Iris pigment epithelial cell (primary cell): ENCODE measurements around the gene NEU4.

Experiments
- DNase-seq: peaks from one replicate; pipeline ENCODE4 v3.0.0-alpha.2; 2011; ENCODE audit warnings: low read depth

Gene NEU4

DNA sequence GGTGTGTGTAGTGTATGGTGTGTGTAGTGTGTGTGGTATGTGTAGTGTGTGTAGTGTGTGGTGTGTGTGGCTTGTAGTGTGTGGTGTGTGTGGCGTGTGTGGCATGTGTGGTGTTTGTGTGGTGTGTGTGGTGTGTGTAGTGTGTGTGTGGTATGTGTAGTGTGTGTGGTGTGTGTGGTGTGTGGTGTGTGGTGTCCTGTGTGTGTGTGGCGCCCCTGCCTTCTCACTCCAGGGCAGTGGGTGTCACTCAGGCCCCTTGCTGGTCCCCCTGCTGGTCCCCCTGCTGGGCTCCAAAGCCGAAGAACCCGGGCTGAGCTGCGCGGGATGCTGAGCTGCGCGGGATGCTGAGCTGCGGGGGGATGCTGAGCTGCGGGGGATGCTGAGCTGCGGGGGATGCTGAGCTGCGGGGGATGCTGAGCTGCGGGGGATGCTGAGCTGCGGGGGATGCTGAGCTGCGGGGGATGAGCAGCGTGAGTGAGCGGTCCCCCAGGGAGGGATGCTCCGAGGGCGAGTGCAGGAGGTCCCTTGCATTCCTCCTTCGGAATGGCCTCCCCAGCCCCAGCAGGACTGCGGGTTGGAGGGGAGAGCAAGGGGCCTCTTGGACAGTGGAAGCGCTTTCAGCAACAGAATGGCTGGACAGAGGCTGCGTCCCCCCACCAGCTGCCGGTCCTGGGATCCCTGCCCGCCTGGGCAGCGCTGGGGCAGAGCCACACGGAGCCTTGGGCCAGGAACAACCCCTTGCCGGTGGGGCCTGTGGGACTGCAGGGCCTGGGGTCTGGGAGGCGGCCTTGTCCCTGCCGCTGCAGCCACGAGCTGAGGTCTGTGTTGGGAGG lies 57.2 kb downstream of the NEU4 start:
- peak; percentile 19 for DNase-seq
